ENCODE measurements around the gene ZCWPW1. TPM values are rescaled to one million over a fixed set of nuclear protein-coding genes. Genes with fewer than 3 reads are reported as not detected.

The ZCWPW1 gene
- total RNA-seq, 1 experiment from 2014 or later, result 0.45 TPM

GRCh38 chr7:100371561-100372171, 56.8 kb downstream of the ZCWPW1 start:
- no peak overlapping the region for H3K4me3 ChIP-seq (ENCODE audit: low read depth, low read length, poor library complexity, severe bottlenecking)
- no peaks in the 10 kb centered on the region for H3K9me3 ChIP-seq (ENCODE audit: low read depth, low read length, poor library complexity, severe bottlenecking)
- no peak for TF ChIP-seq CTCF (conservative IDR thresholded peaks at IDR 0.05; ENCODE audit: low read depth, low read length)
- TF ChIP-seq EZH2 (IDR thresholded peaks at IDR 0.05; ENCODE audit: borderline replicate concordance, low read depth, low read length, poor library complexity, severe bottlenecking), result no peak
- ChIA-PET POLR2A (ENCODE audit: low non-redundant PET) (no interaction called here), CTCF (no interaction called here)
- H3K27me3 ChIP-seq (replicated peaks; ENCODE audit: insufficient read depth, low read depth, low read length, poor library complexity), result no peaks in the 10 kb centered on the region
- H3K36me3 ChIP-seq (ENCODE audit: insufficient read depth, low read length, poor library complexity, severe bottlenecking), result no peaks in the 10 kb centered on the region
- intact Hi-C loops (cut with micrococcal nuclease; ENCODE audit: unreplicated experiment), result no loop called here
- DNase-seq (ENCODE audit: low spot score), result no peak
- H3K27ac ChIP-seq (ENCODE audit: low read depth, low read length, poor library complexity, severe bottlenecking), result peak overlapping the region; percentile 64
- BruUV-seq (replicated peaks), result no TSS peak
- H3K4me1 ChIP-seq (ENCODE audit: insufficient read depth, low read length, poor library complexity, severe bottlenecking), result no peaks in the 10 kb centered on the region

GRCh38 chr7:100370746-100371145, 57.8 kb downstream of the ZCWPW1 start:
- Histone ChIP-seq H3K4me1 (ENCODE audit: insufficient read depth, low read length, poor library complexity, severe bottlenecking) (no peaks in the 10 kb centered on the region), H3K4me3 (ENCODE audit: low read depth, low read length, poor library complexity, severe bottlenecking) (no peak overlapping the region), H3K9me3 (ENCODE audit: low read depth, low read length, poor library complexity, severe bottlenecking) (no peaks in the 10 kb centered on the region), H3K27ac (ENCODE audit: low read depth, low read length, poor library complexity, severe bottlenecking) (no peak overlapping the region), H3K36me3 (ENCODE audit: insufficient read depth, low read length, poor library complexity, severe bottlenecking) (no peaks in the 10 kb centered on the region), H3K27me3 (replicated peaks; ENCODE audit: insufficient read depth, low read depth, low read length, poor library complexity) (no peaks in the 10 kb centered on the region)
- ChIA-PET CTCF (no interaction called here), POLR2A (ENCODE audit: low non-redundant PET) (interaction anchor here (0.7 kb wide), 1 partner anchor 309 kb away, joined by 8 read pairs; no protein-coding TSS in a partner anchor)
- intact Hi-C loops (cut with micrococcal nuclease; ENCODE audit: unreplicated experiment), result no loop called here
- TF ChIP-seq CTCF (conservative IDR thresholded peaks at IDR 0.05; ENCODE audit: low read depth, low read length), result no peak
- no peak for TF ChIP-seq EZH2 (IDR thresholded peaks at IDR 0.05; ENCODE audit: borderline replicate concordance, low read depth, low read length, poor library complexity, severe bottlenecking)
- BruUV-seq (replicated peaks), result no TSS peak
- DNase-seq (ENCODE audit: low spot score), result no peak

- CTCF ChIA-PET, result no interaction called here
These were observed 58.2 kb downstream of the ZCWPW1 start for GRCh38 chr7:100370303-100370702.

More at GRCh38 chr7:100370303-100370702, 58.2 kb downstream of the ZCWPW1 start:
- intact Hi-C loops (cut with micrococcal nuclease; ENCODE audit: unreplicated experiment), result no loop called here
- POLR2A ChIA-PET (ENCODE audit: low non-redundant PET), result interaction anchor here (0.7 kb wide), 1 partner anchor 309 kb away, joined by 8 read pairs; no protein-coding TSS in a partner anchor
- BruUV-seq (replicated peaks), result no TSS peak
- Histone ChIP-seq H3K27ac (ENCODE audit: low read depth, low read length, poor library complexity, severe bottlenecking) (no peak overlapping the region), H3K27me3 (replicated peaks; ENCODE audit: insufficient read depth, low read depth, low read length, poor library complexity) (no peaks in the 10 kb centered on the region), H3K9me3 (ENCODE audit: low read depth, low read length, poor library complexity, severe bottlenecking) (no peaks in the 10 kb centered on the region), H3K4me3 (ENCODE audit: low read depth, low read length, poor library complexity, severe bottlenecking) (no peak overlapping the region), H3K4me1 (ENCODE audit: insufficient read depth, low read length, poor library complexity, severe bottlenecking) (no peaks in the 10 kb centered on the region), H3K36me3 (ENCODE audit: insufficient read depth, low read length, poor library complexity, severe bottlenecking) (no peaks in the 10 kb centered on the region)
- TF ChIP-seq EZH2 (IDR thresholded peaks at IDR 0.05; ENCODE audit: borderline replicate concordance, low read depth, low read length, poor library complexity, severe bottlenecking) (no peak), CTCF (conservative IDR thresholded peaks at IDR 0.05; ENCODE audit: low read depth, low read length) (no peak)
- no peak for DNase-seq (ENCODE audit: low spot score)

All from A673 (cell line).